Right lobe of liver (tissue), 6 donors: ENCODE results near the gene PRKCD. TPM values are rescaled to one million over a fixed set of nuclear protein-coding genes. Genes with fewer than 3 reads are reported as not detected.

ENCODE experiments used
- ATAC-seq, 4 donors: fragments of 200-7000 bp; cut with Tn5 transposase; one replicate each; pipeline ENCODE4 v1.9.1; 2020; ENCODE audit warnings: mild to moderate bottlenecking in 4 of 4, moderate library complexity in 4 of 4
- DNase-seq, 3 donors: peaks; one replicate each; pipeline ENCODE4 v3.0.0-alpha.2; 2020
- H3K27ac ChIP-seq, 3 donors: fragments of 200-600 bp; one replicate each; pipeline ENCODE4 v1.8.0; 2022
- H3K27me3 ChIP-seq, 2 donors: fragments of 200-600 bp; one replicate each; pipeline ENCODE4 v1.8.0; 2022
- H3K36me3 ChIP-seq, 4 donors: fragments of 200-600 bp; sonication (generic) in 1 of 4; one replicate each; pipeline versions ENCODE4 v1.5.1 to v1.8.0; 2017 to 2022; ENCODE audit warnings: control low read depth in 1 of 4
- H3K4me1 ChIP-seq, 4 donors: fragments of 200-600 bp; sonication (generic) in 1 of 4; one replicate each; pipeline versions ENCODE4 v1.5.1 to v1.8.0; 2017 to 2022; ENCODE audit warnings: control low read depth in 1 of 4
- H3K4me3 ChIP-seq, 3 donors: fragments of 200-600 bp; one replicate each; pipeline ENCODE4 v1.8.0; 2022
- H3K9me3 ChIP-seq, 4 donors: fragments of 200-600 bp; sonication (generic) in 1 of 4; one replicate each; pipeline versions ENCODE4 v1.5.1 to v1.8.0; 2017 to 2022; ENCODE audit warnings: control low read depth in 1 of 4
- POLR2A ChIP-seq: fragments of 450-650 bp; IDR thresholded peaks from one replicate; pipeline ENCODE4 v1.6.1; 2017; ENCODE audit warnings: antibody characterized with exemption, mild to moderate bottlenecking
- WGBS: methylation state at CpG from one replicate; pipeline ENCODE4 v1.1.6; 2018; ENCODE audit warnings: low coverage, low lambda C conversion rate; ENCODE audit not compliant: insufficient coverage; ENCODE audit errors: missing lambda C conversion rate; 5-methylcytosine and 5-hydroxymethylcytosine counted together
- intact Hi-C, 2 donors: fragments of 100-400 bp; cut with DNase I; formaldehyde crosslinking; loops; one replicate each; pipeline versions ENCODE4 v1.11.2 to v1.14.1; 2022
- total RNA-seq, 6 experiments: library from RNA; depleted of rRNA in 2 of 6; stranded (reverse); fragments of >200 nt in 2 of 6; fragmentation: NEBNext Ultra II Directional in 3 of 6; extraction: Animal tissue kit (Norgen Biotek cat#: 25700) in 3 of 6; gene quantifications; one replicate each; pipeline versions ENCODE4 v1.1.0 to v1.2.4, GENCODE V29; 2016 to 2023
- TF ChIP-seq, protein P1 (sequence below), 4 donors: fragments of 200-600 bp in 3 of 4; fragments of 450-650 bp in 1 of 4; IDR thresholded peaks; one replicate each; pipeline versions ENCODE4 v1.5.1 to v1.8.0; 2016 to 2022; ENCODE audit warnings: antibody characterized with exemption in 4 of 4, mild to moderate bottlenecking in 2 of 4
- donor health status: DM: no; HTN: yes; CAD: no.
- donor health status: DM: no; HTN: no; CAD: no.
- donor health status: DM: no; HTN: no; CAD: no.
- donor health status: DM: no; HTN: yes; CAD: no.
- donor health status: DM: no; HTN: yes; CAD: no.

The PRKCD gene
- total RNA-seq, 6 experiments from 2014 or later, result 3.5 to 8.3 (median 5.1) TPM

DNA sequence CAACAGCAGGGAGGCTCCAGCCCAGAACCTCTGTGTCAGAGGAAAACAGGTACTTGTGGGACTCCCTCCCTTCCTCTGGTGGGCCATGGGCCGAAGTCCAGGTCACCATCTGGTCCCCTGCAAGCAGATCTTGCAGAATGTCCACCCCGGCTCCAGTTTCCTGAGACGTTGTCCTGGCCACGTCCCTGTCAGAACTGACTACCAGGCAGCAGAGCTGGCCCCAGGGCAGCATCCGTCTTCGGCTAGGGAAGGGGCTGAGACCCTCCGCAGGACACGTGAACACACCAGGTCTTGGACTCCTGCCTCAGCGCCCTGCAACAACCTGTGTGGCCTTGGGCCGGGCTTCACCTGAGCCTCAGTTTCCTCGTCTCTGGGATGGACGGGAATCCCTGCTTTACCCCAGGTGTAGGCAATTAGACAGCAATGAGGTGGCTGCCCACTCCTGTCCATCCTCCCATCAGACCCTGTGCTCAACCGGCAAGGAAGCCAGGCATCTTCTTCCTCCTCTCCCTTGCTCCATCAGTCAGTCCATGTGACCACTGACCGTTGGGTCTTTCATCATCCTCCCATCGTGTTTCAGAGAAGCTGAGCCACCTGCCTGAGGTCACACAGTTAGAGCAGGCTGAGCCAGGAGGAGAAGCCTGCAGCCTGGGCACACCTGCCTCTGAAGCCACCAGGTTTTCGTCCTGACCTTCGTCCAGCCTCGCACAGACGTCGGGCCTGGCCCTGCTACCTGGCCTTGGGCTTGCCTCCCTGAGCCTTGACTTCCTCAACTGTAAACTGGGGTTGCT, 8.9 kb upstream of the PRKCD start:
- no peaks in the 10 kb centered on the region for H3K9me3 ChIP-seq
- intact Hi-C loops, result no loop called here
- H3K4me1 ChIP-seq, result peaks cover 0 to 29% (median 4%) of the 10 kb centered on the region in 4 donors
- DNase-seq (peak in 1 of 3 donors; percentile 47), ATAC-seq (no peak)
- 74% methylated on average over 7 of the region's 20 CpGs for WGBS
- TF ChIP-seq, protein P1, sequence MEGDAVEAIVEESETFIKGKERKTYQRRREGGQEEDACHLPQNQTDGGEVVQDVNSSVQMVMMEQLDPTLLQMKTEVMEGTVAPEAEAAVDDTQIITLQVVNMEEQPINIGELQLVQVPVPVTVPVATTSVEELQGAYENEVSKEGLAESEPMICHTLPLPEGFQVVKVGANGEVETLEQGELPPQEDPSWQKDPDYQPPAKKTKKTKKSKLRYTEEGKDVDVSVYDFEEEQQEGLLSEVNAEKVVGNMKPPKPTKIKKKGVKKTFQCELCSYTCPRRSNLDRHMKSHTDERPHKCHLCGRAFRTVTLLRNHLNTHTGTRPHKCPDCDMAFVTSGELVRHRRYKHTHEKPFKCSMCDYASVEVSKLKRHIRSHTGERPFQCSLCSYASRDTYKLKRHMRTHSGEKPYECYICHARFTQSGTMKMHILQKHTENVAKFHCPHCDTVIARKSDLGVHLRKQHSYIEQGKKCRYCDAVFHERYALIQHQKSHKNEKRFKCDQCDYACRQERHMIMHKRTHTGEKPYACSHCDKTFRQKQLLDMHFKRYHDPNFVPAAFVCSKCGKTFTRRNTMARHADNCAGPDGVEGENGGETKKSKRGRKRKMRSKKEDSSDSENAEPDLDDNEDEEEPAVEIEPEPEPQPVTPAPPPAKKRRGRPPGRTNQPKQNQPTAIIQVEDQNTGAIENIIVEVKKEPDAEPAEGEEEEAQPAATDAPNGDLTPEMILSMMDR (IDR thresholded peaks at IDR 0.05), result no peak
- no peak for TF ChIP-seq POLR2A
- no peaks in the 10 kb centered on the region for H3K27me3 ChIP-seq
- H3K4me3 ChIP-seq, result no peak overlapping the region
- no peak overlapping the region for H3K27ac ChIP-seq
- no peaks in the 10 kb centered on the region for H3K36me3 ChIP-seq

DNA sequence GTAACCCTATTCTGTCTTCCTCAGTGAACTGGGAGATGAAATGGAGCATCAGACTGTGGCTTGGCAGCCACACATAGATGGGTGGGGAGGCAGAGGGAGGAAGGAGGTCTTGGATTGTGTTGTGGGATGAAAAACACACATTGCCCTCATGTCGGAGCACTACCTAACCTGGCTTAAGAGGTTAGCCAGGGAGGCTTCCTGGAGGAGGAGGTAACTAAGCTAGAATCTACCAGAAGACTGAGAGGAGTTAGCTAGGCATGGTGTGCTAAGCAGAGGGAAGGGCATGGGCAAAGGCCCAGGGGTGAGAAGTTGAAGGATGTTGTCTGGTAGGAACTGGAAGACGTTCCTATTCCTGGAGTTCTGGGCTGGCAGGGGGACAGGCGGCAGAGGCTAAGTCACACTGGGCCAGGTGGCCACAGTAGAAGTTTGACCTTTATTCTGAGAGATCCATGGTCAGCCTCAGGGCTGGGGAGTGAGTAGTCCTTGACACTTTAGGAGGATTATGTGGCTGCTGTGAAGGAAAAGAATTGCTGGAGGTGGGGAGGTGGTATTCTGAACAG, 7.7 kb upstream of the PRKCD start:
- ATAC-seq (no peak), DNase-seq (peak in 1 of 3 donors; percentile 6)
- H3K4me3 ChIP-seq, result no peak overlapping the region
- H3K9me3 ChIP-seq, result no peaks in the 10 kb centered on the region
- H3K27ac ChIP-seq, result no peak overlapping the region
- intact Hi-C loops, result no loop called here
- no peaks in the 10 kb centered on the region for H3K27me3 ChIP-seq
- no peaks in the 10 kb centered on the region for H3K36me3 ChIP-seq
- no peak for TF ChIP-seq POLR2A
- TF ChIP-seq, protein P1 (IDR thresholded peaks at IDR 0.05), result no peak
- peaks cover 0 to 29% (median 4%) of the 10 kb centered on the region in 4 donors for H3K4me1 ChIP-seq
- 49% methylated on average over 3 of the region's 3 CpGs for WGBS

DNA sequence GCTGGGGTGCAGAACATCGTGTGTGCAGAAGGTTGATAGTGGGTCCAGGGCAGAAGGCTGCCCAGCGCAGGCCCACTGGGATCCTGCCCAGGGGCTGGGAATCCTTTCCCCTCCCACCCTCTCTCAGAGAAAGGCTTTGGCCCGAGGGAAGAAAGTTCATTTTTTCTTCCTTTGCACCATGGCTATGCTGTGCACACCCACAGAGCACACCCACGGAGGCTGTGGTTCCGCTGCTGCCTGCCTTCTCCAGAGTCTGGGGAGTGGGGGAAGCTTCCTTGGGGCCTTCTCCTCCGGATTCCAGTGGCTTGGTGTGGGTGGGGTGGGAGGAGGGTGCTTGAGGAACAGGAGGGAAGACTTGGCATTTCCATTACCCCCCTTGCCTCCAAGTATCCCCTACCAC, 7.0 kb upstream of the PRKCD start:
- H3K4me1 ChIP-seq, result peaks cover 0 to 31% (median 5%) of the 10 kb centered on the region in 4 donors
- no peaks in the 10 kb centered on the region for H3K27me3 ChIP-seq
- no peak for TF ChIP-seq POLR2A
- TF ChIP-seq, protein P1 (IDR thresholded peaks at IDR 0.05), result no peak
- H3K4me3 ChIP-seq, result no peak overlapping the region
- no peaks in the 10 kb centered on the region for H3K9me3 ChIP-seq
- DNase-seq, result no peak
- H3K36me3 ChIP-seq, result no peaks in the 10 kb centered on the region
- intact Hi-C loops, result no loop called here
- ATAC-seq, result no peak
- WGBS, result no CpG with 5 or more reads among the region's 6 CpGs
- H3K27ac ChIP-seq, result no peak overlapping the region

DNA sequence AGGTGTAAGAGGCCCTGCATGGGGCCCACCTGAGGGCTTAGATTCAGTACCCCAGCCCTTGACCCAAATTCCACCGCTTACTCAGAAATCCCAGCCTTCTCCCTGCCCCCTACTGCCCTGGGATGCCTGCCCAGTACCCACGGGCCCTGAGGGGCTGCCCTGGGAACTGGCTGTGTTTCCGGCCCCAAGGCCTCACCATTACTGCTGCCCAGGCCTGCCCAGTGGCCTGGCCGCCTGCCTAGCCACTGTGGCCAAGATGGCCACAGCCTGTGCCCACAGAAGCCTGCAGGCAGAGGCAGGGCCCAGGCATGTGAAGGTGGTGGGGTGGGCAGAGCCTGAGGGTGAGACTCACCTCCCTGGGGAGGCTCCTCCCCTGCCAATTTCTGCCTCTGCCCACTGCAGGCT, 6.1 kb upstream of the PRKCD start:
- no peak overlapping the region for H3K27ac ChIP-seq
- 40% methylated on average over 1 of the region's 4 CpGs for WGBS

More for the DNA sequence above, 6.1 kb upstream of the PRKCD start:
- Histone ChIP-seq H3K36me3 (no peaks in the 10 kb centered on the region), H3K4me1 (peaks cover 0 to 35% (median 9%) of the 10 kb centered on the region in 4 donors), H3K27me3 (no peaks in the 10 kb centered on the region), H3K4me3 (no peak overlapping the region), H3K9me3 (no peaks in the 10 kb centered on the region)
- DNase-seq, result no peak
- intact Hi-C loops, result no loop called here
- no peak for TF ChIP-seq POLR2A
- TF ChIP-seq, protein P1 (IDR thresholded peaks at IDR 0.05), result no peak
- no peak for ATAC-seq
